ENCODE measurements around the gene LDLRAD3.
A peak's percentile ranks its signal among the peaks of the same experiment; 100 is the strongest.
"Not testable (repeated sequence)": the region's sequence is repeated elsewhere in the genome, so short reads cannot be mapped to it uniquely, and the experiment has no call there.

LDLRAD3 gene

GRCh38 chr11:36156817-36157519 is 213.1 kb downstream of the LDLRAD3 start:
- DNase-seq (ENCODE audit: low read depth, low spot score) = no peak
- no peak overlapping the region for H3K4me3 ChIP-seq (ENCODE audit: low read length)

- DNase-seq (ENCODE audit: low read depth, low spot score) = no peak
- H3K4me3 ChIP-seq (ENCODE audit: low read length) = no peak overlapping the region
Measured at GRCh38 chr11:36160091-36160490, 216.2 kb downstream of the LDLRAD3 start.

DNA sequence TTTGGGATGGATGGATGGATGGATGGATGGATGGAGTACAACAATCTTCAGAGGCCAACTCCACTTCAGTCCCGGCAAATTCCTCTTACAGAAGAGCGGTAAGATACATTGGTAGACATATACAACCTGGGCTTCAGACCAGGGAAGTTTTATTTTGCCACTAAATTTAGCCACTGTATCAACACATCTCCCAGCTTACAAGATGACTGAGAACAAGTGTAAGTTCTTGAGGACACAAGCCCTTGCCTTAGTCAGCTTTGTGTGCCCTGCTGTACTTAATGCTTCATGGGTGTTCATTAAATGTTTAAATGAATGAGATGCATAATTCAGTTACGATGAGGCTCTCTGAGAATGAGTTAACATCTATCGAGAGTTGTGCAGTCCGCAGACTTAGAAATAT is 217.7 kb downstream of the LDLRAD3 start:
- H3K4me3 ChIP-seq (ENCODE audit: low read length) = no peak overlapping the region
- no peak for DNase-seq (ENCODE audit: low read depth, low spot score)

GRCh38 chr11:36162006-36162882 is 218.4 kb downstream of the LDLRAD3 start:
- no peak overlapping the region for H3K4me3 ChIP-seq (ENCODE audit: low read length)
- DNase-seq (ENCODE audit: low read depth, low spot score) = no peak

- no peak for DNase-seq (ENCODE audit: low read depth, low spot score)
- H3K4me3 ChIP-seq (ENCODE audit: low read length) = no peak overlapping the region
Measured at GRCh38 chr11:36162883-36163434, 219.1 kb downstream of the LDLRAD3 start.

GRCh38 chr11:36164506-36165250 is 220.8 kb downstream of the LDLRAD3 start:
- DNase-seq (ENCODE audit: low read depth, low spot score) = no peak
- H3K4me3 ChIP-seq (ENCODE audit: low read length) = no peak overlapping the region

- H3K4me3 ChIP-seq (ENCODE audit: low read length) = no peak overlapping the region
- DNase-seq (ENCODE audit: low read depth, low spot score) = no peak
Measured at GRCh38 chr11:36165621-36166397, 221.9 kb downstream of the LDLRAD3 start.

DNA sequence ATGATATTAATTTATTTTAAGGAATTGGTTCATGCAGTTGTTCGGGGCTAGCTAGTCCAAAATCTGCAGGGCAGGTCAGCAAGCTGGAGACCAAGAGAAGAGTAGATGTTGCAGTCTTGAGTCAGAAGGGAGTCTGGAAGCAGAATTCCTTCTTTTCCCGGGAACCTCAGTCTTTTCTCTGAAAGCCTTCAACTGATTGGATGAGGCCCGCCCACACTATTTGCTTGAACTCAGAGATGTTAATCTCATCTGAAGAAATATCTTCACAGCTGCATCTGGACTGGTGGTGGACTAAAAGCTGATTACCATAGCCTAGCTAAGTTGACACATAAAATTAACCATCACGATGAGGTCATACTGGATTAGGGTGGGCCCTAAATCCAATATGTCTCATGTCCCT is 223.2 kb downstream of the LDLRAD3 start:
- no peak for DNase-seq (ENCODE audit: low read depth, low spot score)
- no peak overlapping the region for H3K4me3 ChIP-seq (ENCODE audit: low read length)

DNA sequence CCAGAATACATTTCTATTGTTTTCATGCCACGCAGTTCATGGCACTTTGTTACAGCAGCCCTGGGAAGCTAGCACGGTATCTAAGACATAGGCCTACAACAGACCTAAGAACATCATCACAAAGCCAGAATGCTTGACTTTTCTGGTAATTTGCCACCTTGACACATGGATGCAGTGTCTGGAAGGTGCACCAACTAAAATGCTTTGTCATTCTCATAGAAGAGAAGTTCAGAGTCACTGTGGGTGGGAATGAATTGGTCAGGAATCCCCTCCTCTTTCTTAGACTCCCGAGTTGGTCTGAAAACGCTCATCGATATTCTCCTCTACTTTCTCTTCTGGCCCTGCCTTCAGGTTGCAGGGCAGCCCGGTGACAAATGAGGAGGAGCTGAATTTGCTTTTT is 223.9 kb downstream of the LDLRAD3 start:
- no peak for DNase-seq (ENCODE audit: low read depth, low spot score)
- no peak overlapping the region for H3K4me3 ChIP-seq (ENCODE audit: low read length)

DNA sequence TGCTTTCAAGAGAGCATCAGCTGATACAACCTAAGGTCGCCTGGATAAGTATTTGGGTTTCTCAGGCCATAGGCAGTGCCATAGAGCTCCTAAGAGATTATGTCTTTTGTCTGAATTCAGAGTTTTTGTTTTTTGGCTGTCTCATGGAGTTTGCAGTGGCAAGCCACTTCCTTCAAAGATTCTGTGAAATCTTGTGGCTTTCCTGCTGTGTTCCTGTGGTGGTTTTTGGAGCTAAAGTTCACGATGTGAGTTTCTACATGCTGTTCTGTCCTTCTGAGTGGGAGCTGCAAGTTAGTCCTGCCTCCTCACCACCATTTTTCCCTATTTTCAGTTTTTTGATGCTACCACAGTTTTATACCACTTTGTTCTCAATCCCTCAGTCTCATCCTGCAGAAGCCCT is 234.0 kb downstream of the LDLRAD3 start:
- no peak overlapping the region for H3K4me3 ChIP-seq (ENCODE audit: low read length)
- DNase-seq (ENCODE audit: low read depth, low spot score) = peak; percentile 23

DNA sequence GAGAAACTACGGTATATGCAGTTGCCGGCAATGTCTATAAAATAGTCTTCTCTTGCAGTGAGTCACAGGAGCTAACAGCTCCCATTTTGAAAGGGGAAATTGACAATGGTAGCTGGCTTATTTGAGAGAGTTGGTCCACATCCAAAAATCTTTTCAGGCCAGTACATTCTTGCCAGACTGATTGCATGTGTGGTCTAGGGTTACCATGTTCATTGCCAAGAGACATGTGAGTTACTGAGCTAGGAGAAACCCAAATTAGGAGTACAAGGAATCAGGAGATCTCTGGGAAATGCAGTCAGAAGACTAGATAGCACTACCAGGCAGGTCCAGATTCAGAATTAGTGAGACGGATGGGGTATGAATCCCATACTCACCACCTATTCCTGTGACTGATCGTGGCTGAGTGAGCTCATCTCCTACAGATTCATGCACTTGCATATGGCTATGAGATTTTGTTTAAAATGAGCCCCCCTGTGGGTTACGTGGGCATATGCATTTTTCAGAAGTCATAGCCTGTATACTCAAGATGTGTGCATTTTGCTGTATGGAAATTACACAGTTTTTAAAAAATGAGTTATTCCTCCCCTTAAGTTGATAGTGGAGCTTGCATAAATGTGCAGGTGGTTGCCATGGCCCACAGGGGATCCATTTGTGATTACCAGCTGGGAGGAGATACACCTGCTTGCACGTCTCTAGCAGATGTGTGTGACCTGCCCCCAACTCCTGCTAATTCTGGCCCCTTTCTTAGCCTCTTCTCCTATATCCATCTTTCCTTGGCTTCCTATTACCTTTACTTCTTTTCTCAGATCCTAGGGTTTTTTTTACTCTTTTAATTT is 242.7 kb downstream of the LDLRAD3 start:
- H3K4me3 ChIP-seq (ENCODE audit: low read length) = no peak overlapping the region
- DNase-seq (ENCODE audit: low read depth, low spot score) = no peak

- H3K4me3 ChIP-seq (ENCODE audit: low read length) = no peak overlapping the region
- DNase-seq (ENCODE audit: low read depth, low spot score) = no peak
Measured at GRCh38 chr11:36187622-36188021, 243.8 kb downstream of the LDLRAD3 start.

DNA sequence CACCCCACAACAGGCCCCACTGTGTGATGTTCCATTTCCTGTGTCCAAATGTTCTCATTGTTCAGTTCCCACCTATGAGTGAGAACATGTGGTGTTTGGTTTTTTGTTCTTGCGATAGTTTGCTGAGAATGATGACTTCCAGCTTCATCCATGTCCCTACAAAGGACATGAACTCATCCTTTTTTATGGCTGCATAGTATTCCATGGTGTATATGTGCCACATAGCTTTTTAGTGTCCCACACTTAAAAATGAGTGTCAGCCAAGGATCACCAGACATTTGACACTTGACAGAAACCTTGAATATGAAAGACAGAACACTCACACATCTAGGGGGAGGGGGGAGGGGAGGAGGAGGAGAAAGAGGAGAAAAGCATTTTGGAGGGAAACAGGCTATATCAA is 245.9 kb downstream of the LDLRAD3 start:
- not testable (repeated sequence) for DNase-seq (ENCODE audit: low read depth, low spot score); H3K4me3 ChIP-seq (ENCODE audit: low read length)

- H3K4me3 ChIP-seq (ENCODE audit: low read length) = no peak overlapping the region
- DNase-seq (ENCODE audit: low read depth, low spot score) = no peak
Measured at GRCh38 chr11:36191941-36192340, 248.1 kb downstream of the LDLRAD3 start.

DNA sequence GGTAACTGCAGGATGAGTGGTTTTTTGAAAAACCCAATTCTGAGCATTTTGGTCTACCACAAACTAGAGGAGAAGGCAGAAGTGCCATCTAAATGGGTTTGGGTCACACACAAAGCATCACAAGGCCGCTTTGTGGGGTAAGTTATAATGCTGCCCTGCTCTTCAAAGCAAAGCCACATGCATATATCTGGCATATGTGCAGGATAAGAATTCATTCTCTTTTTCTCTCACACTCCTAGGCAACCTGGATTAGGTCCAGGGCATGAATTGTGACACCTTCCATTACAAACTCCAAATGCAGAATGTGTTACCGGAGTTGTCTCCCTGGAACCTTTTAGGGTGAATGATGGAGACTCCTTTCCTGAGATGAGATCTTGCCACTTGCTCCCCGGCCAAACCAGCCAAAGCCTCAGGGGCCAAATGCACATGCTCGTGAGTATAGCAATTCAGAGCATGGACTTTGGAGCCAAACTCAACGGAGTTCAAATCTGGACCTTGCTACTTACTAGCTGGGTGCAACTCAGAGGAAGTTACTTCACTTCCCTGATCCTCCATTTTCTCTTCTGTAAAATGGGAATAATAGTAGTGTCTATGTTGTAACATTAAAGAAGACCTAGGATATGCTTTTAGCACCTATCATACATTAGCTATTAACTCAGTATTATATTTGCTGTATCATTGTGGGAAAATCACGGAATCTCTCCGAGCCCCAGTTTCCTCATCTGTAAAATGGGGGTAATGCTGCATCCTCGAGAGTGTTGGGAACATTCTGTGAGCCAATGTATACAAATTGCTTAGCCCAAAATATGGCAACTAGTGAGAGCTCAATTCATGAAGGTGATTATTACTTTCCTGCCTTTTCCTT is 248.8 kb downstream of the LDLRAD3 start:
- DNase-seq (ENCODE audit: low read depth, low spot score) = peak; percentile 33
- no peak overlapping the region for H3K4me3 ChIP-seq (ENCODE audit: low read length)

DNA sequence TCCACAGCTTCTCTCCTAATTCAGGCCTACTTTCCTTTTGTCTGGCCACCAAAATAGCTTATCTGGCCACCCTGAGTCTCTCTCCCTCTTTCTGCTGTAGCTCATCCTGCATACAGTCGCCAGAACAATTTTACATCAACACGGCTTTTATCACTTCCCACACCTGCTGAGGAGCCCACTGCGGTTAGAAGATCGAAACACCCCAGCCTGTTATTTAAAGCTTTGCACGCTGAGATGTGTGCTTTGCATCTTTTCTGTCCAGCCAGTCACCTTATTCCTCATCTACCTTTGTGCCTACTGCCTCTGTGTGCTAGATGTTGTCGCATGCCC is 249.4 kb downstream of the LDLRAD3 start:
- DNase-seq (ENCODE audit: low read depth, low spot score) = no peak
- no peak overlapping the region for H3K4me3 ChIP-seq (ENCODE audit: low read length)

GRCh38 chr11:36193721-36194120 is 249.9 kb downstream of the LDLRAD3 start:
- H3K4me3 ChIP-seq (ENCODE audit: low read length) = no peak overlapping the region
- no peak for DNase-seq (ENCODE audit: low read depth, low spot score)
